ENCODE measurements around the gene CRIM1.

The CRIM1 gene

DNA sequence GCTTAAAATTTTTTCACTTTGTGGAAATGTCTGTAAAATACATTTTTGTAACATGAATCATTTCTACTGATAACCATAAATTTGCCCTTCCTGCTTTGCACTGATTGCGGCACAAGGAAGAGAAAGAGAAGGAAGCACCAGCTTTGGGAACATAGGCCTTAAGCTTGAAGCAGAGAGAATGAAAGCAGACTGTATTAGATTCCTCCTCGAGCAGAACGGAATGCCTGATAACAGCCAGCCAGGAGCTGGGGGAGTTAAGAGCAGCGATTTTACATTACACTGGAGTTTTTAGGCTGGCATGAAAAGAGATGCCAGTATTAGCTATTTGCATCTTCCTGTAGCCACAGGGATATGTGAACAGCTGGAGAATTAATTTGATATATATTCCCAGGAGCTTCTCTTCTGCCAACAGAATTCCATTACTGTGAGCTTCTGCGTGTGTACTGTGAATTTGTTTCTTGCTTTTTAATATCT lies 33.5 kb downstream of the CRIM1 start:
- no peak overlapping the region for H3K27ac ChIP-seq
- no peaks in the 10 kb centered on the region for H3K27me3 ChIP-seq (ENCODE audit: insufficient read depth, low read depth, severe bottlenecking)
- H3K36me3 ChIP-seq = no peaks in the 10 kb centered on the region
- no peaks in the 10 kb centered on the region for H3K9me3 ChIP-seq (ENCODE audit: severe bottlenecking)
- TF ChIP-seq CTCF (IDR thresholded peaks at IDR 0.05; ENCODE audit: low read depth, low read length) = no peak
- no peak overlapping the region for H3K4me3 ChIP-seq (ENCODE audit: low read depth, low read length)
- DNase-seq = no peak

- no peak overlapping the region for H3K4me3 ChIP-seq (ENCODE audit: low read depth, low read length)
- H3K27me3 ChIP-seq (ENCODE audit: insufficient read depth, low read depth, severe bottlenecking) = no peaks in the 10 kb centered on the region
- TF ChIP-seq CTCF (IDR thresholded peaks at IDR 0.05; ENCODE audit: low read depth, low read length) = no peak
- no peaks in the 10 kb centered on the region for H3K36me3 ChIP-seq
- DNase-seq = no peak
- H3K9me3 ChIP-seq (ENCODE audit: severe bottlenecking) = no peaks in the 10 kb centered on the region
- H3K27ac ChIP-seq = no peak overlapping the region
Measured at GRCh38 chr2:36389577-36389976, 34.0 kb downstream of the CRIM1 start.

- TF ChIP-seq CTCF (IDR thresholded peaks at IDR 0.05; ENCODE audit: low read depth, low read length) = no peak
- no peaks in the 10 kb centered on the region for H3K9me3 ChIP-seq (ENCODE audit: severe bottlenecking)
- no peak for DNase-seq
- H3K4me3 ChIP-seq (ENCODE audit: low read depth, low read length) = no peak overlapping the region
- no peak overlapping the region for H3K27ac ChIP-seq
- H3K27me3 ChIP-seq (ENCODE audit: insufficient read depth, low read depth, severe bottlenecking) = no peaks in the 10 kb centered on the region
- no peaks in the 10 kb centered on the region for H3K36me3 ChIP-seq
Measured at GRCh38 chr2:36392571-36393255, 37.1 kb downstream of the CRIM1 start.

- Histone ChIP-seq H3K4me3 (ENCODE audit: low read depth, low read length) (no peak overlapping the region), H3K36me3 (no peaks in the 10 kb centered on the region), H3K27ac (no peak overlapping the region), H3K27me3 (ENCODE audit: insufficient read depth, low read depth, severe bottlenecking) (no peaks in the 10 kb centered on the region), H3K9me3 (ENCODE audit: severe bottlenecking) (no peaks in the 10 kb centered on the region)
- no peak for TF ChIP-seq CTCF (IDR thresholded peaks at IDR 0.05; ENCODE audit: low read depth, low read length)
- DNase-seq = no peak
Measured at GRCh38 chr2:36393738-36394256, 38.2 kb downstream of the CRIM1 start.

DNA sequence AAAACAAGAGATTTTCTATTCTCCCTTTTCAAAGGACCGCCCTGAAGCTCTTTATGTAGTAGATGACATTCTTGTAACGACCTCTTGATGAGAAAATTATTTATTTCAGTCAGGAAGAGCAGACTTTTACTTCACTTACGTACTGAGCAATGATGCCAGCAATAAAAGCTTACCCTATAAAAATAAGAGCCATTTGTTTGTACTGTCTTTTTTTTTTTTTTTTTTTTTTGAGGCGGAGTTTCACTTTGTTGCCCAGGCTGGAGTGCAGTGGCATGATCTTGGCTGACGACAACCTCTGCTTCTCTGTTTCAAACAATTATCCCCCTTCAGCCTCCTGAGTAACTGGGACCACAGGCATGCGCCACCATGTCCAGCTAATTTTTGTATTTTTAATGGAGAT lies 39.2 kb downstream of the CRIM1 start:
- Histone ChIP-seq H3K36me3 (no peaks in the 10 kb centered on the region), H3K27ac (no peak overlapping the region), H3K4me3 (ENCODE audit: low read depth, low read length) (no peak overlapping the region), H3K27me3 (ENCODE audit: insufficient read depth, low read depth, severe bottlenecking) (no peaks in the 10 kb centered on the region), H3K9me3 (ENCODE audit: severe bottlenecking) (no peaks in the 10 kb centered on the region)
- DNase-seq = no peak
- TF ChIP-seq CTCF (IDR thresholded peaks at IDR 0.05; ENCODE audit: low read depth, low read length) = no peak

GRCh38 chr2:36395866-36396265 lies 40.3 kb downstream of the CRIM1 start:
- no peak overlapping the region for H3K4me3 ChIP-seq (ENCODE audit: low read depth, low read length)
- no peaks in the 10 kb centered on the region for H3K36me3 ChIP-seq
- H3K27ac ChIP-seq = no peak overlapping the region
- H3K9me3 ChIP-seq (ENCODE audit: severe bottlenecking) = no peaks in the 10 kb centered on the region
- H3K27me3 ChIP-seq (ENCODE audit: insufficient read depth, low read depth, severe bottlenecking) = no peaks in the 10 kb centered on the region
- TF ChIP-seq CTCF (IDR thresholded peaks at IDR 0.05; ENCODE audit: low read depth, low read length) = no peak
- DNase-seq = no peak
